Measurements from ENCODE around the gene CUL9. TPM values are rescaled to one million over a fixed set of nuclear protein-coding genes. Genes with fewer than 3 reads are reported as not detected.

Gene CUL9
- total RNA-seq, 3 donors from 2014 or later (not counting 1 experiment from before 2014, with no cell fraction given) = 73.1 to 85.7 (median 73.9) TPM

GRCh38 chr6:43215066-43215465 lies 33.1 kb downstream of the CUL9 start:
- no peak for TF ChIP-seq CTCF (IDR thresholded peaks at IDR 0.05)
- DNase-seq (no peak), ATAC-seq (no peak)
- Histone ChIP-seq H3K4me1 (ENCODE audit: control insufficient read depth, insufficient read depth, low read length) (no peaks in the 10 kb centered on the region), H3K4me3 (ENCODE audit: low read length) (no peak overlapping the region), H3K27ac (ENCODE audit: low read length) (no peak overlapping the region), H3K36me3 (ENCODE audit: control insufficient read depth, insufficient read depth, low read length) (peaks cover 20% of the 10 kb centered on the region), H3K9me3 (ENCODE audit: control insufficient read depth, insufficient read depth, low read length) (no peaks in the 10 kb centered on the region), H3K27me3 (ENCODE audit: control insufficient read depth, insufficient read depth, low read length) (no peaks in the 10 kb centered on the region)
- Mint-ChIP-seq H3K4me1 (no peaks in the 10 kb centered on the region), H3K36me3 (peaks cover 5% of the 10 kb centered on the region), H3K4me3 (no peak overlapping the region), H3K9me3 (no peaks in the 10 kb centered on the region), H3K27ac (no peak overlapping the region), H3K27me3 (ENCODE audit: low read depth in 2 of 2) (no peaks in the 10 kb centered on the region)
- intact Hi-C loops (cut with micrococcal nuclease) = no loop called here
- over 99% methylated on average over 8 of the region's 8 CpGs for WGBS (ENCODE audit: insufficient coverage)

GRCh38 chr6:43216200-43216599 lies 34.2 kb downstream of the CUL9 start:
- no peak for TF ChIP-seq CTCF (IDR thresholded peaks at IDR 0.05)
- 95% methylated on average over 12 of the region's 12 CpGs for WGBS (ENCODE audit: insufficient coverage)
- Histone ChIP-seq H3K9me3 (ENCODE audit: control insufficient read depth, insufficient read depth, low read length) (no peaks in the 10 kb centered on the region), H3K27me3 (ENCODE audit: control insufficient read depth, insufficient read depth, low read length) (no peaks in the 10 kb centered on the region), H3K36me3 (ENCODE audit: control insufficient read depth, insufficient read depth, low read length) (peaks cover 24% of the 10 kb centered on the region), H3K27ac (ENCODE audit: low read length) (no peak overlapping the region), H3K4me1 (ENCODE audit: control insufficient read depth, insufficient read depth, low read length) (no peaks in the 10 kb centered on the region), H3K4me3 (ENCODE audit: low read length) (no peak overlapping the region)
- no peaks in the 10 kb centered on the region for H3K4me1 Mint-ChIP-seq
- H3K9me3 Mint-ChIP-seq = no peaks in the 10 kb centered on the region
- no peaks in the 10 kb centered on the region for H3K27me3 Mint-ChIP-seq (ENCODE audit: low read depth in 2 of 2)
- no peak overlapping the region for H3K27ac Mint-ChIP-seq
- peaks cover 5% of the 10 kb centered on the region for H3K36me3 Mint-ChIP-seq
- DNase-seq (no peak), ATAC-seq (no peak)
- intact Hi-C loops (cut with micrococcal nuclease) = no loop called here
- H3K4me3 Mint-ChIP-seq = no peak overlapping the region

GRCh38 chr6:43217351-43217750 lies 35.4 kb downstream of the CUL9 start:
- Histone ChIP-seq H3K27ac (ENCODE audit: low read length) (no peak overlapping the region), H3K9me3 (ENCODE audit: control insufficient read depth, insufficient read depth, low read length) (no peaks in the 10 kb centered on the region), H3K36me3 (ENCODE audit: control insufficient read depth, insufficient read depth, low read length) (peaks cover 24% of the 10 kb centered on the region), H3K27me3 (ENCODE audit: control insufficient read depth, insufficient read depth, low read length) (no peaks in the 10 kb centered on the region), H3K4me3 (ENCODE audit: low read length) (no peak overlapping the region), H3K4me1 (ENCODE audit: control insufficient read depth, insufficient read depth, low read length) (no peaks in the 10 kb centered on the region)
- DNase-seq (no peak), ATAC-seq (no peak)
- H3K4me3 Mint-ChIP-seq = no peak overlapping the region
- H3K27ac Mint-ChIP-seq = no peak overlapping the region
- H3K9me3 Mint-ChIP-seq = no peaks in the 10 kb centered on the region
- intact Hi-C loops (cut with micrococcal nuclease) = no loop called here
- no peaks in the 10 kb centered on the region for H3K4me1 Mint-ChIP-seq
- no peak for TF ChIP-seq CTCF (IDR thresholded peaks at IDR 0.05)
- peaks cover 5% of the 10 kb centered on the region for H3K36me3 Mint-ChIP-seq
- H3K27me3 Mint-ChIP-seq (ENCODE audit: low read depth in 2 of 2) = no peaks in the 10 kb centered on the region
- WGBS (ENCODE audit: insufficient coverage) = 88% methylated on average over 5 of the region's 5 CpGs

- peaks cover 21% of the 10 kb centered on the region for H3K36me3 ChIP-seq (ENCODE audit: control insufficient read depth, insufficient read depth, low read length)
- Mint-ChIP-seq H3K27me3 (ENCODE audit: low read depth in 2 of 2) (no peaks in the 10 kb centered on the region), H3K36me3 (peaks cover 5% of the 10 kb centered on the region), H3K9me3 (no peaks in the 10 kb centered on the region), H3K4me1 (peaks cover 4% of the 10 kb centered on the region in 2 donors), H3K4me3 (no peak overlapping the region), H3K27ac (no peak overlapping the region)
- no peak for ATAC-seq
- peaks cover 6% of the 10 kb centered on the region for H3K4me1 ChIP-seq (ENCODE audit: control insufficient read depth, insufficient read depth, low read length)
- H3K27ac ChIP-seq (ENCODE audit: low read length) = no peak overlapping the region
- no peaks in the 10 kb centered on the region for H3K27me3 ChIP-seq (ENCODE audit: control insufficient read depth, insufficient read depth, low read length)
- DNase-seq = no peak
- 94% methylated on average over 3 of the region's 3 CpGs for WGBS (ENCODE audit: insufficient coverage)
- no peaks in the 10 kb centered on the region for H3K9me3 ChIP-seq (ENCODE audit: control insufficient read depth, insufficient read depth, low read length)
- intact Hi-C loops (cut with micrococcal nuclease) = no loop called here
- TF ChIP-seq CTCF (IDR thresholded peaks at IDR 0.05) = no peak
- no peak overlapping the region for H3K4me3 ChIP-seq (ENCODE audit: low read length)
Measured at GRCh38 chr6:43219119-43219518, 37.1 kb downstream of the CUL9 start.
